ENCODE results near the gene KIF3A.

Gene KIF3A

GRCh38 chr5:132689513-132689912, 47.8 kb downstream of the KIF3A start:
- TF ChIP-seq CTCF (IDR thresholded peaks at IDR 0.05) = no peak
- H3K36me3 ChIP-seq (ENCODE audit: control insufficient read depth, insufficient read depth, low read length) = no peaks in the 10 kb centered on the region
- H3K79me2 ChIP-seq = no peaks in the 10 kb centered on the region
- H3K9ac ChIP-seq = no peak overlapping the region
- H3K27ac ChIP-seq = no peak overlapping the region
- no peaks in the 10 kb centered on the region for H3K4me1 ChIP-seq
- no peaks in the 10 kb centered on the region for H3K27me3 ChIP-seq (ENCODE audit: control insufficient read depth, insufficient read depth, low read length)
- H2AFZ ChIP-seq = no peak overlapping the region
- H3K4me3 ChIP-seq (ENCODE audit: low read depth, low read length) = no peak overlapping the region
- no peaks in the 10 kb centered on the region for H3K9me3 ChIP-seq (ENCODE audit: control insufficient read depth, low read length)
- no peak overlapping the region for H3K4me2 ChIP-seq (ENCODE audit: low read length)

- TF ChIP-seq CTCF (IDR thresholded peaks at IDR 0.05) = no peak
- no peaks in the 10 kb centered on the region for H3K4me1 ChIP-seq
- H3K9me3 ChIP-seq (ENCODE audit: control insufficient read depth, low read length) = no peaks in the 10 kb centered on the region
- H3K9ac ChIP-seq = no peak overlapping the region
- H3K27me3 ChIP-seq (ENCODE audit: control insufficient read depth, insufficient read depth, low read length) = no peaks in the 10 kb centered on the region
- no peak overlapping the region for H2AFZ ChIP-seq
- no peak overlapping the region for H3K4me3 ChIP-seq (ENCODE audit: low read depth, low read length)
- no peak overlapping the region for H3K4me2 ChIP-seq (ENCODE audit: low read length)
- no peaks in the 10 kb centered on the region for H3K36me3 ChIP-seq (ENCODE audit: control insufficient read depth, insufficient read depth, low read length)
- no peaks in the 10 kb centered on the region for H3K79me2 ChIP-seq
- no peak overlapping the region for H3K27ac ChIP-seq
Observed at GRCh38 chr5:132688536-132689339, 48.6 kb downstream of the KIF3A start.

GRCh38 chr5:132687995-132688394, 49.4 kb downstream of the KIF3A start:
- no peaks in the 10 kb centered on the region for H3K27me3 ChIP-seq (ENCODE audit: control insufficient read depth, insufficient read depth, low read length)

GRCh38 chr5:132686193-132686592, 51.2 kb downstream of the KIF3A start:
- H3K9ac ChIP-seq = no peak overlapping the region
- H3K79me2 ChIP-seq = no peaks in the 10 kb centered on the region
- H3K9me3 ChIP-seq (ENCODE audit: control insufficient read depth, low read length) = no peaks in the 10 kb centered on the region
- H3K4me3 ChIP-seq (ENCODE audit: low read depth, low read length) = no peak overlapping the region
- H3K4me2 ChIP-seq (ENCODE audit: low read length) = no peak overlapping the region
- no peaks in the 10 kb centered on the region for H3K4me1 ChIP-seq
- H3K27me3 ChIP-seq (ENCODE audit: control insufficient read depth, insufficient read depth, low read length) = no peaks in the 10 kb centered on the region
- no peak overlapping the region for H2AFZ ChIP-seq
- H3K27ac ChIP-seq = no peak overlapping the region
- no peak for TF ChIP-seq CTCF (IDR thresholded peaks at IDR 0.05)
- H3K36me3 ChIP-seq (ENCODE audit: control insufficient read depth, insufficient read depth, low read length) = no peaks in the 10 kb centered on the region

More at GRCh38 chr5:132687995-132688394, 49.4 kb downstream of the KIF3A start:
- no peak for TF ChIP-seq CTCF (IDR thresholded peaks at IDR 0.05)
- H3K36me3 ChIP-seq (ENCODE audit: control insufficient read depth, insufficient read depth, low read length) = no peaks in the 10 kb centered on the region
- no peaks in the 10 kb centered on the region for H3K4me1 ChIP-seq
- no peaks in the 10 kb centered on the region for H3K79me2 ChIP-seq
- H3K27ac ChIP-seq = no peak overlapping the region
- H3K4me3 ChIP-seq (ENCODE audit: low read depth, low read length) = no peak overlapping the region
- no peak overlapping the region for H2AFZ ChIP-seq
- no peak overlapping the region for H3K9ac ChIP-seq
- H3K9me3 ChIP-seq (ENCODE audit: control insufficient read depth, low read length) = no peaks in the 10 kb centered on the region
- H3K4me2 ChIP-seq (ENCODE audit: low read length) = no peak overlapping the region

All from parathyroid adenoma (tissue), 2 donors.